ENCODE measurements around the gene USHBP1. TPM values are rescaled to one million over a fixed set of nuclear protein-coding genes. Genes with fewer than 3 reads are reported as not detected.

The USHBP1 gene
- total and polyA plus RNA-seq, 2 of the 13 experiments (the other 11 are each of a cell fraction or from before 2014, with no cell fraction given): 0.15 to 1.5 TPM

DNA sequence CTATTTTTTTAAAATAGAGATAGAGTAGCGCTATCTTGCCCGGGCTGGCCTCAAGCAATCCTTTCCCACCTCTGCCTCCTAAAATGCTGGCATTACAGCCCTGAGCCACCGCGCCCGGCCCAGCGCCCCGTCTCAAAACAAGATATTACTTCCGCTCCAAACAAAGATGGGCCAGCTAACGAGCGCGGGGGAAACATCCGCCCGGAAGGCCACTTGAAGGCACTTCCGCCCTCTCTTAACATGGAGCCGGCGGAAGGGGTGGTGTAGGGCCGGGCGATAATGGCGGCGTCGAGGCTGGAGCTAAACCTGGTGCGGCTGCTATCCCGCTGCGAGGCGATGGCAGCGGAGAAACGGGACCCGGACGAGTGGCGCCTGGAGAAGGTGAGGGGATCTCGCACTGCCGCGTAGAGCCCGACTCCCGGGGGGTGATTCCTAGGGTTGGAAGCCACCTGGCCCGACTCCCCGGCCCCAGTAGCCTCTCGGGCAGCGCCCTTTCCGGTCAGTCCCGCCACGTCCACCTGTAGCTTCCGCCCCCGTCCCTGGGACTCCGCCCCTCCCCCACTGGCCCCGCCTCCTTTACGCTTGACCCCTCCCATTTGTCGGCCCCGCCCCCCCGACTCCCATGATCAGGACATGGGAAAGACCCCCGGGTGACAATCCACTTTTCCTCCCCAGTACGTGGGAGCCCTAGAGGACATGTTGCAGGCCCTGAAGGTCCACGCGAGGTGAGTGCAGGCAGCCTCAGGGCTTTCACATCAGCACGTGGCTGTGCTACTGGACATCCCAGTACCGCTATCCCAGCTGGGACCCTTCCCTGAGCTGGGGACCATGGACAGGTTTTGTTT, 49.2 kb downstream of the USHBP1 start, which contains the start of gene USE1 (continued):
- TF ChIP-seq ZNF3 (CRISPR knock-in tag; IDR thresholded peaks at IDR 0.05) (no peak), ZNF674 (CRISPR knock-in tag; IDR thresholded peaks at IDR 0.05; ENCODE audit: low read depth) (no peak), ZNF256 (CRISPR knock-in tag; conservative IDR thresholded peaks at IDR 0.05) (no peak), NPAS2 (CRISPR knock-in tag; IDR thresholded peaks at IDR 0.05; ENCODE audit: borderline replicate concordance) (no peak), ZNF773 (CRISPR knock-in tag; IDR thresholded peaks at IDR 0.05; ENCODE audit: borderline replicate concordance) (no peak), NR2F1 (CRISPR knock-in tag; IDR thresholded peaks at IDR 0.05) (peak in 1 of 2 experiments; percentile 49; a peak in 1 of 4 replicates), ZNF672 (CRISPR knock-in tag; IDR thresholded peaks at IDR 0.05) (no peak), EED (CRISPR knock-in tag; IDR thresholded peaks at IDR 0.05) (no peak), ZNF644 (CRISPR knock-in tag; IDR thresholded peaks at IDR 0.05; ENCODE audit: low read depth) (no peak), ZNF569 (CRISPR knock-in tag; IDR thresholded peaks at IDR 0.05; ENCODE audit: borderline replicate concordance) (no peak)
- TF ChIP-seq, protein P1, sequence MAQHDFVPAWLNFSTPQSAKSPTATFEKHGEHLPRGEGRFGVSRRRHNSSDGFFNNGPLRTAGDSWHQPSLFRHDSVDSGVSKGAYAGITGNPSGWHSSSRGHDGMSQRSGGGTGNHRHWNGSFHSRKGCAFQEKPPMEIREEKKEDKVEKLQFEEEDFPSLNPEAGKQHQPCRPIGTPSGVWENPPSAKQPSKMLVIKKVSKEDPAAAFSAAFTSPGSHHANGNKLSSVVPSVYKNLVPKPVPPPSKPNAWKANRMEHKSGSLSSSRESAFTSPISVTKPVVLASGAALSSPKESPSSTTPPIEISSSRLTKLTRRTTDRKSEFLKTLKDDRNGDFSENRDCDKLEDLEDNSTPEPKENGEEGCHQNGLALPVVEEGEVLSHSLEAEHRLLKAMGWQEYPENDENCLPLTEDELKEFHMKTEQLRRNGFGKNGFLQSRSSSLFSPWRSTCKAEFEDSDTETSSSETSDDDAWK (CRISPR knock-in tag; IDR thresholded peaks at IDR 0.05): no peak
- TF ChIP-seq, protein P2, sequence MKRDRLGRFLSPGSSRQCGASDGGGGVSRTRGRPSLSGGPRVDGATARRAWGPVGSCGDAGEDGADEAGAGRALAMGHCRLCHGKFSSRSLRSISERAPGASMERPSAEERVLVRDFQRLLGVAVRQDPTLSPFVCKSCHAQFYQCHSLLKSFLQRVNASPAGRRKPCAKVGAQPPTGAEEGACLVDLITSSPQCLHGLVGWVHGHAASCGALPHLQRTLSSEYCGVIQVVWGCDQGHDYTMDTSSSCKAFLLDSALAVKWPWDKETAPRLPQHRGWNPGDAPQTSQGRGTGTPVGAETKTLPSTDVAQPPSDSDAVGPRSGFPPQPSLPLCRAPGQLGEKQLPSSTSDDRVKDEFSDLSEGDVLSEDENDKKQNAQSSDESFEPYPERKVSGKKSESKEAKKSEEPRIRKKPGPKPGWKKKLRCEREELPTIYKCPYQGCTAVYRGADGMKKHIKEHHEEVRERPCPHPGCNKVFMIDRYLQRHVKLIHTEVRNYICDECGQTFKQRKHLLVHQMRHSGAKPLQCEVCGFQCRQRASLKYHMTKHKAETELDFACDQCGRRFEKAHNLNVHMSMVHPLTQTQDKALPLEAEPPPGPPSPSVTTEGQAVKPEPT (CRISPR knock-in tag; IDR thresholded peaks at IDR 0.05; ENCODE audit: low read depth): no peak
- TF ChIP-seq, protein P3, sequence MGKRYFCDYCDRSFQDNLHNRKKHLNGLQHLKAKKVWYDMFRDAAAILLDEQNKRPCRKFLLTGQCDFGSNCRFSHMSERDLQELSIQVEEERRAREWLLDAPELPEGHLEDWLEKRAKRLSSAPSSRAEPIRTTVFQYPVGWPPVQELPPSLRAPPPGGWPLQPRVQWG (CRISPR knock-in tag; IDR thresholded peaks at IDR 0.05; ENCODE audit: borderline replicate concordance, low read depth): no peak
- TF ChIP-seq, protein P4, sequence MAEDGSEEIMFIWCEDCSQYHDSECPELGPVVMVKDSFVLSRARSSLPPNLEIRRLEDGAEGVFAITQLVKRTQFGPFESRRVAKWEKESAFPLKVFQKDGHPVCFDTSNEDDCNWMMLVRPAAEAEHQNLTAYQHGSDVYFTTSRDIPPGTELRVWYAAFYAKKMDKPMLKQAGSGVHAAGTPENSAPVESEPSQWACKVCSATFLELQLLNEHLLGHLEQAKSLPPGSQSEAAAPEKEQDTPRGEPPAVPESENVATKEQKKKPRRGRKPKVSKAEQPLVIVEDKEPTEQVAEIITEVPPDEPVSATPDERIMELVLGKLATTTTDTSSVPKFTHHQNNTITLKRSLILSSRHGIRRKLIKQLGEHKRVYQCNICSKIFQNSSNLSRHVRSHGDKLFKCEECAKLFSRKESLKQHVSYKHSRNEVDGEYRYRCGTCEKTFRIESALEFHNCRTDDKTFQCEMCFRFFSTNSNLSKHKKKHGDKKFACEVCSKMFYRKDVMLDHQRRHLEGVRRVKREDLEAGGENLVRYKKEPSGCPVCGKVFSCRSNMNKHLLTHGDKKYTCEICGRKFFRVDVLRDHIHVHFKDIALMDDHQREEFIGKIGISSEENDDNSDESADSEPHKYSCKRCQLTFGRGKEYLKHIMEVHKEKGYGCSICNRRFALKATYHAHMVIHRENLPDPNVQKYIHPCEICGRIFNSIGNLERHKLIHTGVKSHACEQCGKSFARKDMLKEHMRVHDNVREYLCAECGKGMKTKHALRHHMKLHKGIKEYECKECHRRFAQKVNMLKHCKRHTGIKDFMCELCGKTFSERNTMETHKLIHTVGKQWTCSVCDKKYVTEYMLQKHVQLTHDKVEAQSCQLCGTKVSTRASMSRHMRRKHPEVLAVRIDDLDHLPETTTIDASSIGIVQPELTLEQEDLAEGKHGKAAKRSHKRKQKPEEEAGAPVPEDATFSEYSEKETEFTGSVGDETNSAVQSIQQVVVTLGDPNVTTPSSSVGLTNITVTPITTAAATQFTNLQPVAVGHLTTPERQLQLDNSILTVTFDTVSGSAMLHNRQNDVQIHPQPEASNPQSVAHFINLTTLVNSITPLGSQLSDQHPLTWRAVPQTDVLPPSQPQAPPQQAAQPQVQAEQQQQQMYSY (CRISPR knock-in tag; IDR thresholded peaks at IDR 0.05): no peak
- TF ChIP-seq, protein P5, sequence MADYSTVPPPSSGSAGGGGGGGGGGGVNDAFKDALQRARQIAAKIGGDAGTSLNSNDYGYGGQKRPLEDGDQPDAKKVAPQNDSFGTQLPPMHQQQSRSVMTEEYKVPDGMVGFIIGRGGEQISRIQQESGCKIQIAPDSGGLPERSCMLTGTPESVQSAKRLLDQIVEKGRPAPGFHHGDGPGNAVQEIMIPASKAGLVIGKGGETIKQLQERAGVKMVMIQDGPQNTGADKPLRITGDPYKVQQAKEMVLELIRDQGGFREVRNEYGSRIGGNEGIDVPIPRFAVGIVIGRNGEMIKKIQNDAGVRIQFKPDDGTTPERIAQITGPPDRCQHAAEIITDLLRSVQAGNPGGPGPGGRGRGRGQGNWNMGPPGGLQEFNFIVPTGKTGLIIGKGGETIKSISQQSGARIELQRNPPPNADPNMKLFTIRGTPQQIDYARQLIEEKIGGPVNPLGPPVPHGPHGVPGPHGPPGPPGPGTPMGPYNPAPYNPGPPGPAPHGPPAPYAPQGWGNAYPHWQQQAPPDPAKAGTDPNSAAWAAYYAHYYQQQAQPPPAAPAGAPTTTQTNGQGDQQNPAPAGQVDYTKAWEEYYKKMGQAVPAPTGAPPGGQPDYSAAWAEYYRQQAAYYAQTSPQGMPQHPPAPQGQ (CRISPR knock-in tag; IDR thresholded peaks at IDR 0.05; ENCODE audit: borderline replicate concordance): no peak

All from HepG2 (cell line).